Measurements from ENCODE around the gene OSBPL1A.

- TF ChIP-seq PHF8 (IDR thresholded peaks at IDR 0.05; ENCODE audit: borderline replicate concordance, low read depth) (no peak), REST (IDR thresholded peaks at IDR 0.05) (no peak), ZC3H11A (IDR thresholded peaks at IDR 0.05) (no peak), POLR2A (IDR thresholded peaks at IDR 0.05; ENCODE audit: low read length) (no peak), CBX8 (IDR thresholded peaks at IDR 0.05) (no peak), MAX (IDR thresholded peaks at IDR 0.05) (no peak), RARB (CRISPR knock-in tag; IDR thresholded peaks at IDR 0.05) (no peak), JUNB (IDR thresholded peaks at IDR 0.05) (no peak), ZNF302 (CRISPR knock-in tag; IDR thresholded peaks at IDR 0.05) (no peak)
- TF ChIP-seq, protein P1, sequence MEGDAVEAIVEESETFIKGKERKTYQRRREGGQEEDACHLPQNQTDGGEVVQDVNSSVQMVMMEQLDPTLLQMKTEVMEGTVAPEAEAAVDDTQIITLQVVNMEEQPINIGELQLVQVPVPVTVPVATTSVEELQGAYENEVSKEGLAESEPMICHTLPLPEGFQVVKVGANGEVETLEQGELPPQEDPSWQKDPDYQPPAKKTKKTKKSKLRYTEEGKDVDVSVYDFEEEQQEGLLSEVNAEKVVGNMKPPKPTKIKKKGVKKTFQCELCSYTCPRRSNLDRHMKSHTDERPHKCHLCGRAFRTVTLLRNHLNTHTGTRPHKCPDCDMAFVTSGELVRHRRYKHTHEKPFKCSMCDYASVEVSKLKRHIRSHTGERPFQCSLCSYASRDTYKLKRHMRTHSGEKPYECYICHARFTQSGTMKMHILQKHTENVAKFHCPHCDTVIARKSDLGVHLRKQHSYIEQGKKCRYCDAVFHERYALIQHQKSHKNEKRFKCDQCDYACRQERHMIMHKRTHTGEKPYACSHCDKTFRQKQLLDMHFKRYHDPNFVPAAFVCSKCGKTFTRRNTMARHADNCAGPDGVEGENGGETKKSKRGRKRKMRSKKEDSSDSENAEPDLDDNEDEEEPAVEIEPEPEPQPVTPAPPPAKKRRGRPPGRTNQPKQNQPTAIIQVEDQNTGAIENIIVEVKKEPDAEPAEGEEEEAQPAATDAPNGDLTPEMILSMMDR (IDR thresholded peaks at IDR 0.05): no peak
These were observed 169.5 kb downstream of the OSBPL1A start for GRCh38 chr18:24227977-24228666.
